HG03457 (cell line): ENCODE measurements around the gene OCIAD1.
"Not testable (repeated sequence)": the region's sequence is repeated elsewhere in the genome, so short reads cannot be mapped to it uniquely, and the experiment has no call there.

Experiments
- ATAC-seq: cut with Tn5 transposase; IDR thresholded peaks from one replicate; pipeline ENCODE4 v1.9.1; 2021; ENCODE audit warnings: moderate number of reproducible peaks; ENCODE audit not compliant: unreplicated experiment

The OCIAD1 gene

GRCh38 chr4:48889750-48890149 lies 58.9 kb downstream of the OCIAD1 start:
- not testable (repeated sequence) for ATAC-seq

- ATAC-seq = no peak
These were observed 60.2 kb downstream of the OCIAD1 start for GRCh38 chr4:48891028-48891619.

- no peak for ATAC-seq
These were observed 66.0 kb downstream of the OCIAD1 start for GRCh38 chr4:48896845-48897244.

- ATAC-seq = no peak
These were observed 68.0 kb downstream of the OCIAD1 start for GRCh38 chr4:48898733-48899431.

GRCh38 chr4:48899432-48899749 lies 68.5 kb downstream of the OCIAD1 start:
- no peak for ATAC-seq

- ATAC-seq = no peak
These were observed 69.1 kb downstream of the OCIAD1 start for GRCh38 chr4:48899950-48900349.

GRCh38 chr4:48901196-48901595 lies 70.3 kb downstream of the OCIAD1 start:
- no peak for ATAC-seq

GRCh38 chr4:48902266-48902665 lies 71.4 kb downstream of the OCIAD1 start:
- ATAC-seq = no peak

- ATAC-seq = no peak
These were observed 73.2 kb downstream of the OCIAD1 start for GRCh38 chr4:48904101-48904500.

- ATAC-seq = no peak
These were observed 73.8 kb downstream of the OCIAD1 start for GRCh38 chr4:48904541-48905142.

- ATAC-seq = no peak
These were observed 74.6 kb downstream of the OCIAD1 start for GRCh38 chr4:48905363-48906015.

- peak; percentile 98 for ATAC-seq
These were observed 75.6 kb downstream of the OCIAD1 start, which contains the start of gene OCIAD2 for GRCh38 chr4:48906206-48907173. Gene OCIAD2 (minus strand): TSS chr4:48906774. CDS start chr4:48904549, 2,225 bp downstream.

- ATAC-seq = no peak
These were observed 77.0 kb downstream of the OCIAD1 start for GRCh38 chr4:48907706-48908477.

- ATAC-seq = no peak
These were observed 77.8 kb downstream of the OCIAD1 start for GRCh38 chr4:48908687-48909086.

GRCh38 chr4:48909697-48910096 lies 78.8 kb downstream of the OCIAD1 start:
- ATAC-seq = no peak

- no peak for ATAC-seq
These were observed 79.6 kb downstream of the OCIAD1 start for GRCh38 chr4:48910511-48910910.
